Measurements from ENCODE around the gene PER2.

Gene PER2

DNA sequence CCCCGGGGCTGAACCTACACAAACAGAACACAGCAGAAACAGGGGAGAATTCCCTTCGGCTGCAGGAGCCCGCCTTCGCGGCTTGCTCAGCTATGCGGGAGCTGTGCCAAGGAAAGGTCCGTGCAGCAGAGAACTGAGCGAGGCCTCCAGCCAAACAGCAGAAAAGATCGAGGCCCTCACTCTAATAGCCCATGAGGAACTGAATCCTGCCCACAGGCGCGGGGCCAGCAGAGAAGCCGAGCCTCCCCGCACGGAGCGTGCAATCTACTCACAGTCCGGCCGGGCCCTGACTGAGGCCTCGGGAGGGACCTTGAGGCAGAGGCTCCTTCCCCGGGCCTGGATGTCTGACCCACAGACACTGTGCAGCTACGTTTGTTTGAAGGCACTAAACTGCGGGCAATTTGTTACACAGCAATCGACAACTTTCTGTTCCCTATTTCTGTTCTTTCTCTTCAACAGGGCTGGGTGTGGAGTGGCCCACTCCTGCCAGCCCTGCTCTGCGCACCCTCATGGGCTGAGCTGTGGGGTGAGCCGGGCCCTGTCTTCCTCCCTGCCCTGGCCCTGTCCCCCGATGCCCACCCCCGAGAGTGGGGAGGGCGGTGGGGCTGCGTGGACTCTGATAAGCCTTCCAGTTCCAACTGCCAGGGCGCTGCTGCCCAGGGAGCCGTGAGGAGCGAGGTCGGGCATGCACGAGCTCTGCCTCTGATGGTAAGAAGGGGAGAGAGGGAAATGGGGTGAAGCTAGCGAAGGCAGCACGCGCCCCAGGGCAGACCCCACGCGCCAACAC lies 62.3 kb downstream of the PER2 start:
- no peak for DNase-seq

DNA sequence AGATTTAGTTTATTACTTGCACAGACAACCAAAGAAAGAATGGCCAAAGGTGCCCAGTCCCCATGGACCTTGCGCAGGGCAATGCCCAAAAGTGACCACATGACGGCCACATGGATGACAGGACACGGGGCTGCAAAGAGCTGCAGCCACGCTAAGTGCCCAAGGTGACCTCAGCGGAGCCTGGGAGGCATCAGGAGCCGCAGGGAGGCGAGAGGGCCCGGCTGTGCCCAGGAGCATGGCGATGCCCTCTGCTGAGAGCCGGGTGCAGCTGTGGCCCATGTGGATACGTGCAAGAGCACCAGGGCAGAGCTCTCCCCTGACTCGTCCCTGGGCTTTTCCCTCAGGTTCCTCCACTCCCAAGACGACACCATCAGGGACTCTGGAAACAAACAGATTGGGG lies 63.3 kb downstream of the PER2 start:
- DNase-seq, result no peak

DNA sequence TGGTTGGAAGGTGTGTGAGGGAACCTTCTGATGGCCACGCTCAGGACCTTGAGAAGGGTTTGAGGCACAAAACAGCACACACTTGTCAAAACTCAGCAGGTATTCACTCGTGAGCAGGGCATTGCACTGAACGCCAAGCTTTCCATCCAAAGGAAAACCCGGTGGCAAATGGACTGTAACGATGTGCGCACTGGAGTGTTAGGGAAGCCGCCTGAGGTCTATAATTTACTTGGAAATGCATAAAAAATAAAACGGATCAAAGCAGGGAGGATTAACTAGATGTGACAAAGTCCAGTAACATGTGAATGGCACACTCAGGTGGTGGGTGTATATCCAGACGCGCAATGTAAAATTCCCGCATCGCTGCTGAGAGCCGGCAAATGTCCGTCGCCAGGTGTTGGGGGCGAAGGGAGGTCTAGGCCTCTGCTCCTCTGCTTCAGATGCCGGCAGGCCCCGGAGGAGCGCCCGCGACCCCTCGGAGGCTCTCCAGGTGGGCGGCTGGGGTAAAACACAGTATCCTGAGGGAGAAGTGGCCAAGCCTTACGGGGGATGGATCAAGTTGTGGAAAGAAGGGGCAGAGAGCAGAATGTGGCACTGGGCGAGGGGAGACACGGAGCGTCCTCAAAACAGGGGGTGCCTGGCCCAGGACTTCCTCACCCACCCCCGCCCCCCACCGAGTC lies 63.9 kb downstream of the PER2 start:
- no peak for DNase-seq

DNA sequence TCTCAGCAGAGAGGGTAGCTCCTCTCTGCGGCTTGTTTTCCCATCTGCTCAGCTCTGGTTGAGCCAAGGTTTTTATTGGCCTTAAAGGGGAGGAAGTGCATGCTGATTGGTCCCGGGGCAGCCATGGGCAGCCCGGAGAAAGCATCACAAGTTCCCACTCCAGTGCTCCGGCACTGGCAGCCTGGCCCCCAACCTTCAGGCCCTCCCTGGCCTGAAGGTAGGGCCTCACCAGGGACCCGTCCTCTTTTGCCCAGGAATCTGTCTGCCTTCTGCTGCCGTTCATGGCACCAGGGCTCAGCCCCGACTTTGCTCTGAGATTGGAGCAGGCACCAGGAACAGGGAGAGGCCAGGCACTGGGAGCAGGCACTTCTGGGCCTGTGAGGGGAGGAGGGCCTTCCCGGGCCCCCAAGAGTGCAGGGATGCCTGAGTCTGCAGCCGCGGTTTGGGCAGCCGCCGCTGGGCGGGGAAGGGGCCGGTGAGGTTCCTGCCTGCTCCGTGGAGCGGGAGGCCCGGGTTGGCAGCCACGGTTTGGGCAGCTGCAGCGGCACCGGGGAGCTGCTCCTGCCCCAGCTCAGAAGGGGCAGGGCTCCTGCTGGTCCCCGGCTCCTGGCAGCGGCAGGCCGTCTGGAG lies 67.4 kb downstream of the PER2 start:
- no peak for DNase-seq

DNA sequence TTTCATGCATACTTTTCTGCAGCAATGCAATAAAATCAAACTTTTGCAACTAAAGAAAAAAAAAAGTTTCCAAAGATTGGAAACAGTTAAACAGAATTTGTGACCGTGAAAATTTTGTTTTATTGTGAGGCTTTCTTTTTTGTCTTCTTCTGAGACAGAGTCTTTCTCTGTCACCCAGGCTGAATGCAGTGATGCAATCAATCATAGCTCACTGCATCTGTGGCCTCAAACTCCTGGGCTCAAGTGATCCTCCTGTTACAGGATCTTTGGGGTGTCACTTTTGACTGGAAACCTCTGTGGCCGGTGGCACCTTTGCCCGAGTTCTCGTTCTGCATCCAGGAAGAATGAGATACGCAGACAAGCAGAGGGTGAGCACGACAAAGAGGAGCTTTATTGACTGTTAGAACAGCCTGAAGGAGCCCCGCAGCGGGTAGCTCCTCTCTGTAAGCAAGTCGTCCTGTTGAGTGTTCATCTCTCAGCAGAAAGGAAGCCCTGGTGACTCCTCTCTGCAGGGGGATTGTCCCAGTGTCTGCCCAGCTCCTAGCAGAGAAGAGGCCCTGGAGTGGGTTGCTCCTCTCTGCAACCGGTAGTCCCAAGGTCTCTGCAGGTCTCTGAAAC lies 68.0 kb downstream of the PER2 start:
- no peak for DNase-seq

DNA sequence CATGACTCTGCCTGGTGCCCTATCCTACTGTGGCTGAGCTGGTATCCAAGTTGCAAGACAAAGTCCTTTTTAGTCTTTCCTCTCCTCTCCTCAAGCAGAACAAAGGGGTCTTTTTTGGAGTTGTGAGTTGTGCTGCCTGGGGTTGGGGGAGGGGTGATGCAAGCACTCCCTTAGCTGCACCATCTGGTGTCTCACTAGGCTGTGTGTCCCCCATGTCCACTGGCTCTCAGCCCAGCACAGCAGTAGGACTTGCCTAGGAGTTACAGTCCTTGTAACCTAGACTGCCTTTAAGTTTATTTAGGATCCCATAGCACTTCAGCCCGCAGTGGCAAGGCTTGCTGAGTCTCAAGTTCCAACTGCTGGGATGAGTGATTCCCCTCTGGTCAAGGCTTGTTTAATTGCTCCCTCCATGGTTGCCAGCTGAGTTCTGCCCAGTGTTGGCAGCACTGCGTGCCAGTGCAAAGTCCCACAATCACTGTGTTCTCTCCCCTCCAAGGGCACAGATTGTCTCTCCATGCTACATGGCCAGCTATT lies 71.7 kb downstream of the PER2 start:
- no peak for DNase-seq

DNA sequence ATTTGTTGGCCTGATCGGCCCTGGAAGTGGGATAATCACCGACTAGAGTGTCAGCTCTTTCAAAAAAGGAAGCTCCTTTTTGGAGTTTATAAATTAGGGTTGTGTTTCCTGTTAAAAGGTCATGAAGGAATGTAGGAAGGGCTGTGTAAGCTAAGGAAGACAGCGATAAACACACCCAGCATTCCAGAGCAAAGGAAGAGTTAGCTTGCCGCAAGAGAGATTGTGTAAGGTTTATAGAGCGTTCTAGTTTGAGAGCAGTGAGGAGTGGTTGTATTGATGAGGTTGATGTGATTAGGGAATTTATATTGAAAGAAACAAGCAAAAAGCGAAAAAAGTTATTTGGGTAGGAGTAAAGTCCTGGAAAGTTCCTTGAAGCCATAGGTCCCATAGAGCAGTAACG lies 81.4 kb downstream of the PER2 start:
- no peak for DNase-seq

DNA sequence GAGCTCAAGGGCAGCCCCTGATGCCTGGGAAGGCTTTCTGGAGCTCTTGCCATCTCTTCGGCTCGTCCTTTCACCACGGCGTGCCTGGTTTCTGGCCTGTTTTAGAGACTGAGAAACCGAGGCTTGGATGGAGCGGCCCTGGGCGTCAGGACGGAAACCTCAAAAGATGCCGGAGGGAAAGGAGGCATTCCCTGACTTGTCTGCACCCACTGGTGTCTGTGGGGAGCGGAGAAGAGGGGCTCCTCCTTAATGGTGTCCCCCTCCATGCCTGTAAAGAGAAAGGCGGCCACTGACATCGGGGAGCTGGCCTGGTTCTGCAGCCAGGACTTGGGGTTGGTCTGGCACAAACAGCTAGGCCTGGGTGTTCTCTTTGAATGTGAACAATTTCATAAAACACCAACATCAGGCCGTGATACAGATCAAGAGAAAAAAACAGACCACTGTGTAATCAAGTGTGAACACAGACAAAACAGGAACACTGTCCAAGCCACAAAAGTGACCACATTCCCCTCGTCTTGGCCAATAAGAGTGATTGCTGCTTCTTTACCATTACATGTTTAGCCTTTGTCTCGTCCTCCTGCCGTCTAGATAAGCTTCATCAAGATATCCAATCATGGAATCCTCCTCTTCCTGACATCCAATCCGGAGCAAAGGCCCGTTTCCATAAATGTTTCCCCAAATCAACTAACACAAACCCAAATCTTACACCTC lies 84.3 kb downstream of the PER2 start:
- no peak for DNase-seq

DNA sequence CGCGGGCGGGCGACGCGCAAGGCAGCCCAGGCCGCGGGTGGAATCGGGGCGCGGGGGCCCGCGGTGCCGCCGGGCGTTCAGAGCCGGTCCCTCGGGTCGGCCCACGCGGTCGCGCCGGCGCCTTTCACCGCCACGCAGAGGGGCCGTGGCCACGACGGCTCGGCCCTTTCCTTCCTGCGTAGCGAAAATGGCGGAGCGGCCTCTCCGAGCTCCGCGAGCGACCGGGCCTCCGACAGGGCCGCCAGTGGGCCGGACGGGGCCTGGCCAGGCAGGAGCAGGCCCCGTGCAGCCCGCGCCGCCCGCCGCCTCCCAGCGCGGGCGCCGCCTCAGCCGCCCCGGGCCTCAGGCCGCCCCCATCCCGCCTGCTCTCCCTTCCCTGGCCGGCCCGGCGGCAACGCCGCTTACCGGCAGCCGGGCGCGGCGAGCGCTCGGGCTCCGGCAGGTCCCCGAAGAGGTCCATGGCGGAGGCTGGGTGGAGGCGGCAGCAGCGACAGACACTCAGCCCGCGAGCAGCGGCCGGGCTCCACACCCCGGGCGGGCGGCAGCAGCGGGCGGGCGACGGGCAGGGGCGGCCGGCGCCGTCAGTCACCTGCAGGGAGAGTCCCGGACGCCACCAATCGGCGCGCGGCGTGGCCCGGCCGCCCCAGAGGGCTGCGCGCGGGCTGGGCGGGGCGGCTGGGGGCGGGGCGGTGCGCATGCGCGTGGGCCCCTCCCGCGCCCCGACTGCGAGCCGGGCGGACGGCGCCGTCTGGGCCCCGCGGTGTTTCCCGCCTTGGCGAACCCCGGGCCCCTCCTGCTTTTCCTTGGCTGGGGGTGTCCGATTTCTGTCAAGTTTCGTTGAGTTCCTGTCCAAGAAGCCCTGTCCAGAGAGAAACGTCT lies 85.1 kb downstream of the PER2 start, which contains the start of gene ILKAP:
Gene ILKAP (minus strand): TSS at position 602 of the 879 bp plus-strand sequence. CDS start 142 bp downstream, at position 460.
- DNase-seq, result peak; percentile 91

DNA sequence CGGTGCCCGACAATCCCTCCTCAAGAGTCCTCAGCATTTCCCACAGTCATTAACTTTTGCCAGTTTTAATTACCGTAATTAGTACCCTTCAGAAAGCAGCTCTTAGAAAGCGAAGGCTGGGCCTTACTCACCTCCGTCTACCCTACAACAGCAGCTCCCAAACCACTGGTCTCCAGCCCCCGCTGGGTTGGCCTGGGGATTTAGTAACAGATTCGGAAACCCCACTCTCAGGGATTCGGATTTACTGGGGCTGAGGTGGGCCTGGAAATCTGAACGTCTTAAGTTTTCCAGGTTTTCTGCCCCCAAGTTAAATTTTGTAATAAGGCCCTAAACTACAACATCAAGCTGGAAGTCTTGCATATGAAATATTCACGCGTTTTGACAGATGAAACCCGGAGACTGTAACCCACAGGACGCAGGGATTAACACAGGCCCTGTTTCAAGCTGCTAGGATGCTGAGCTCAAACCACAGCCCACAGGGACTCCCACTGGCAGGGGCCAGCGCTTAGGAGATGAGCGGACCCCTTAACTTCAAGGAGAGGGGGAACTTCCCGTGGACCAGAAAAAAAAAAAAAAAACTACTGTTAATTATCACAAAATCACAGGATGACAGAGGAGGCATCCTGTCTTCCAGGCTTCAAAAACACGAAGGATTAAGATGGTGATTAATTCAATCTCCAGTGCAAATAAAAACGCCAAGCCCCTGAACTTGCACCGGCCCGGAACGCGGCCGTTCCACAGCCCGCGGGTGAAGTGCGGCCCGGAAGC lies 85.9 kb downstream of the PER2 start:
- no peak for DNase-seq
